Midbrain (tissue), 1 donor: ENCODE results near the gene CDK10.

ENCODE experiments used
- DNase-seq: peaks from one replicate; lab custom pipeline; 2025; lab: John Stamatoyannopoulos, UW

CDK10 gene

GRCh38 chr16:89712274-89712781 is 25.8 kb downstream of the CDK10 start:
- DNase-seq = no peak

DNA sequence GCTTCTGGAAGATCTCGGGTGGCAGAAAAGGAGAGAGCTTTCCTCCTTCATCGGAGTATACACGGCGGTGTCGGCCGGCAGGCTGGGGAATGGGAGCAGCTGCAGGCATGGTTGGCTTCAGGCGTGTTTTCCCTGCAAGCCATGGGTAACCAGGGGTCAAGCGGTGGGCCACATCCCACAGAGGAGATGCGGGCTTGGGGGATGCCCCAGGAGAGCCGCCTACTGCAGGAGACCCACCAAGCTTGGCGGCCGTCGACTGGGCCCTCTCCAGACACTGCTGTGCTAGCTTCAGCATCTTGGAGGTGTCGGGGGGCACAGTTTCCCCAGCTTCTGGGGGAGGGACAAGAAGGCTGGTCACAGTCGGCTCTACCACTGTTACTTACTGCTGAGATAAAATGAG is 30.0 kb downstream of the CDK10 start:
- no peak for DNase-seq

DNA sequence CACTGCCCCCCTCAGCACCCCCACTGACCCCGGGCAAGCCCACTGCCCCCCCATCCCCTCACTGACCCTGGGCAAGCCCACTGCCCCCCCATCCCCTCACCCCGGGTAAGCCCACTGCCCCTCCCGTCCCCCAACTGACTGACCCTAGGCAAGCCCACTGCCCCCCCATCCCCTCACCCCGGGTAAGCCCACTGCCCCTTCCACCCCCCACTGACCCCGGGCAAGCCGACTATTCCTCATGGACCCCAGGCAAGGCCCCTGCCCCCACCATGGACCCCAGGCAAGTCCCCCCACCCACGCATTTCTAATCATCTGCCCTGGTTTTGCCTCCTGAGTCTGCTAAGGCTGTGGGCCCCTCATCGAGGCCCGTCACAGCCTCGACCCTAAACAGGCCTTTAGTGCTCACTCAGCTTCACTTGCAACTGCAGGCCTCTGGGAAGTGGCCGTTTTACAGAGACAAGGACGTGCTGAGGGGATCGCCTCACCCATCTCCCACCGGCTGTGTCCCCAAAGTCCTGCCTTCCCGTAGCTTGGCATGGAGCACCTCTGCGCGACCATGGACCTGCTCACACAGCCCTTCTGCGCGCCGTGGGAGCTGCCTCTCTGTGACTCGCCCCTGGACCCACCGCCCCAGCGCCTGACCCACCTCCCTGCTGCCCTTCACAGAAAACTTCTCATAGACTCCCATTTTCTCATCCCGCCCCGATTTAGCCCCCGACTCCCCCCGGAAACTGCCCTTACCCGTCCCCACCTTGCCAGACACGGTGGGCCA is 30.6 kb downstream of the CDK10 start:
- no peak for DNase-seq

DNA sequence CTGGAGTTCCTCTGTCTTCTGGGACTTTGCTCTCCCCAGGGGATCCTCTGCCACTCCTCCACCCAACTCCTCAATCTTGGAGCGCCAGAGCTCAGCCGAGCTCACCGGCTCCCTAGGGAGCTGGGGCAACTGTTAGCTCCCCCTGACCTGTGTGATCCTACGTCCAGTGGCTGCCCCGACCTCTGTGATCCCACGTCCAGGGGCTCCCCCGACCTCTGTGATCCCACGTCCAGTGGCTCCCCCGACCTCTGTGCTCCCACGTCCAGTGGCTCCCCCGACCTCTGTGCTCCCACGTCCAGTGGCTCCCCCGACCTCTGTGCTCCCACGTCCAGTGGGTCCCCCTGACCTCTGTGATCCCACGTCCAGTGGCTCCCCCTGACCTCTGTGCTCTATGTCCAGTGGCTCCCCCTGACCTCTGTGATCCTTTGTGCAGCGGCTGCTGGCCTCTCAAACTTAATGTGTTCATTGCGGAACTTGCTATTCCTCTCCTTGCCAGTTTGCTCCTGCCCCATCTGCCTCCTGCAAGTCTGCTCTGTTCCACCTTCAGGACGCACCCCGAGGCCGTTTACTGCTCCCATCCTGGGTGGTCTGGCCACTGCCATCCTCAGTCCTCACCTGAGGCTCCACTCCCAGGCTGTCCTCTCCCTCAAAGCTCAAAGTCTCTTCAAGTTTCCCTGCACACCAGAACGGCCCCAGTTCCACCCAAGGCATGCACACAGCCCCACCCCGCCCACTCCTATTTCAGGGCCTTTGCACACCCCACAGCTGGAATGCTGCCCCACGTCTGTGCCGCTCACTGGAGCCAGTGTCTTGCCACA is 31.4 kb downstream of the CDK10 start:
- DNase-seq = no peak

- peak; percentile 65 for DNase-seq
These were observed 34.0 kb downstream of the CDK10 start for GRCh38 chr16:89720551-89720812.

- peak; percentile 88 for DNase-seq
These were observed 34.5 kb downstream of the CDK10 start, which contains the start of the genes VPS9D1 and ZNF276 for GRCh38 chr16:89720813-89721545. VPS9D1 (minus strand) TSS chr16:89720898; CDS start chr16:89720861, 37 bp downstream. ZNF276 (plus strand) TSS chr16:89721537; CDS start chr16:89721641, 104 bp downstream.

DNA sequence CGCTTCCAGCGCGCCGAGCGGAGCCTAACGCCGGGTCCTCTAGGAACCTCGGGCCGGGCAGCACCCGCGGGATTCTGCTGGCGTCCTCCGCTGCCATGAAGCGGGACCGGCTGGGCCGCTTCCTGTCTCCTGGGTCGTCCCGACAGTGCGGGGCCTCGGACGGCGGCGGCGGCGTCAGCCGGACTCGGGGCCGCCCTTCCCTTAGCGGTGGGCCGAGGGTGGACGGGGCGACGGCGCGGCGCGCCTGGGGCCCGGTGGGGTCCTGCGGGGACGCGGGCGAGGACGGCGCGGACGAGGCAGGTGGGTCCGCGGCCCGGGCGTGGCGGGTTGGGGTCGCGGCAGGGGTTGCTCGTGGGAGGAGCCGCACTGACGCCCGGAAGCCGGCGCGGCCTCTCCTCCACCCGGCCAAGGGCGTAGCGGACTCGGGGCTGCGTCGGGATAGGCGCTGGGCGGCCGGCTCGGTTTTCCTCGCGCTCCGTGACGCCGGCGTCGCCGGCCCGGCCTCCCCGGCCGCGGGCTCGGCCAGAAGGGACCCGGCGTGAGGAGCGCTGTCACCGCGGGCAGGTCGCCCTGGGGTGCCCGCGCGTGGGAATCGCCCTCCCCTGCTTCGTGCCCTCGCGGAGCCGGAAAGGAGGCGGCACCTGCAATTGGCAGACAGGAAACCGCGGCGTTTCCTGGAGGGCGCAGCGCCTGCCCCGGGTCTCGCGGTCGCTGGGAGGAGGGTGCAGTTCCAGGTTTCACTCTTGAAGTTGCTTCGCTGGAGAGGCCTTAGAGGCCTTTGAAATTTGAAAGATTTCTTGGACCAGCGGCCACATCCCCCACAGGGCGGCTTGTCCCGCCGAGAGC is 35.3 kb downstream of the CDK10 start:
- DNase-seq = no peak

DNA sequence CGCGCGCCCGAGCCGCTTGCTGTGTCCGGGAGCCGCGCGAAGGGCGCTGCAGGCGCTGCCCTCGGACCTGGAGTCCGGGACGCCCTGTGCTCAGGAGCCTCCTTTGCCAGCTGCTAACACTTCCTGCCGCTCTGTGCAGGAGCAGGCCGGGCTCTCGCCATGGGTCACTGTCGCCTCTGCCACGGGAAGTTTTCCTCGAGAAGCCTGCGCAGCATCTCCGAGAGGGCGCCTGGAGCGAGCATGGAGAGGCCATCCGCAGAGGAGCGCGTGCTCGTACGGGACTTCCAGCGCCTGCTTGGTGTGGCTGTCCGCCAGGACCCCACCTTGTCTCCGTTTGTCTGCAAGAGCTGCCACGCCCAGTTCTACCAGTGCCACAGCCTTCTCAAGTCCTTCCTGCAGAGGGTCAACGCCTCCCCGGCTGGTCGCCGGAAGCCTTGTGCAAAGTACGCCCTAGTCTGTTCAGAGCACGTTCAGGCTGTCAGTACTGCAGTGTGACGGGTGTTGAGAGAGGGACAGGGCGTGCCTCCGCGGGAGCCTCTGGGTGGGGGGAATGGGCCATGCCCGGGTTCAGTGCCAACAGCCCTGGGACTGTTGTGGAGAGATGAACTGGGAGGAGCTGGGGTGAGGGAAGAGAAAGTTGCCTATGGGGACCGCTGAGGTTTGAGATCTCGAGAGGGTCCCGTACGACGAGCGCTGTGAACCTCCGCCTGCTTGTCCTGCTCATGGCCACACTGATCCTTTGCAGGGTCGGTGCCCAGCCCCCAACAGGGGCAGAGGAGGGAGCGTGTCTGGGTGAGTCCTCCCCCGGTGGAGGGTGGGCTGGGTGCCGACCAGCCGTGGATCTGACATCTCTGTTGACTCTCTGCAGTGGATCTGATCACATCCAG is 36.1 kb downstream of the CDK10 start:
- peak; percentile 48 for DNase-seq

DNA sequence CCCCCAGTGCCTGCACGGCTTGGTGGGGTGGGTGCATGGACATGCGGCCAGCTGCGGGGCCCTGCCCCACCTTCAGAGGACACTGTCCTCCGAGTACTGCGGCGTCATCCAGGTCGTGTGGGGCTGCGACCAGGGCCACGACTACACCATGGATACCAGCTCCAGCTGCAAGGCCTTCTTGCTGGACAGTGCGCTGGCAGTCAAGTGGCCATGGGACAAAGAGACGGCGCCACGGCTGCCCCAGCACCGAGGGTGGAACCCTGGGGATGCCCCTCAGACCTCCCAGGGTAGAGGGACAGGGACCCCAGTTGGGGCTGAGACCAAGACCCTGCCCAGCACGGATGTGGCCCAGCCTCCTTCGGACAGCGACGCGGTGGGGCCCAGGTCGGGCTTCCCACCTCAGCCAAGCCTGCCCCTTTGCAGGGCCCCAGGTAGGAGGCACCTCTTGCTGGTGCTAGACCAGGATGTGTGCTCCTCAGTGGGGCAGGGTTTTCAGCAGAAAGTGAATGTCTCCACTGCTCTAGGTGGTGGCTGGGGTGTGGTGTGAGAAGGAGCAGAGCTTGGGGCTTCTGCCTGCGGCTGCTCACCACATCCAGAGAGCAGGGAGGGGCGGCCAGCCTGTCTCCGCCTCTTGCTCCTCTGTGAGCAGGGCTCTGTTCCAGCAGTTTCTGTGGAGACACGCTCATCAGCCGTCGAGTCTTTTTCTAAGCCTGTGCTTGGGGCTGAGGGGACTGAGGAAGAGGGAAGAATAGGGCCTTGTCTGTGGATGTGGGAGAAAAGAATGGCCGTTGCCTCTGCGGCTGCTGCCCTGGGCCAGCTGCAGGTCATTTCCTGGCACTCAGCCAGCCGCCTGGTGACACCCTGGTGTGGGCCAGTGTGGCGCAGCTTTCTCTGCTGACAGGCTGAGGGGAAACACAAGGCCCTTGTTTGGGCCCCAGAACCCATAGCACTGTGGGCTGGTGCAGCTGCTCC is 37.1 kb downstream of the CDK10 start:
- DNase-seq = peak; percentile 96

DNA sequence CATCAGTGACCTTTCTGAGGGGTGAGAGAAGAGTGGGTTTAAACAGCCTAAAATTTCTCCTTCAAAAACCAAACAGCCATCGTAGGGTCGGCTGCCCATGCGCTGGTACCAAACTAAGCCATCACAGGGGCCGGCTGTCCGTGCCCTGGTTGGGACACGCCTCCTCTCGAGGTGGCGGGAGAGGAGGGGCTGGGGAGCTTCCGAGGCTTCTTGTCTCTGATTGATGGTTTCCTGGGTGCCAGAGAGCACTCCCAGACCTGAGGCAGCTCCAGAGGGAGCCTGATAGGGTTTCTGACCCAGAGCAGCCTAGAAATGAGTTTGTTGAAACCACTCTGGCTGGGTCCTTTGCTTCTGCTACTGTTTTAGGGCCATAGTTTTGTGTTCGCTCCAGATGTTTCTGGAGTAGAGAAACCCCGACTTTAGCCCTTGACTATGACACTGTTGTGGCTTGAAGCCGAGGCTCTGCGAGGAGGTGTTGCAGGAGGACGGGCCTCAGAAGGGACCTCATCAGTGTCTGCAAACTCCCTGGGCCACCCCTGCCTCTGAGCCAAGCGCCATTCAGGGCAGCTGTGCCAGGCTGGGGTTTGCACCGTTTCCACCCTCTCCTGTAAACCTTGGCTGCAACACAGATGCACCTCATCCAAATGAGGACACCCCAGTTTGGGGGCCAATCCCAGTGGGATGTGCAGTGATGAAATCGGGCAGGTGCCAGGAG is 41.1 kb downstream of the CDK10 start:
- no peak for DNase-seq

GRCh38 chr16:89729293-89729692 is 42.8 kb downstream of the CDK10 start:
- no peak for DNase-seq

DNA sequence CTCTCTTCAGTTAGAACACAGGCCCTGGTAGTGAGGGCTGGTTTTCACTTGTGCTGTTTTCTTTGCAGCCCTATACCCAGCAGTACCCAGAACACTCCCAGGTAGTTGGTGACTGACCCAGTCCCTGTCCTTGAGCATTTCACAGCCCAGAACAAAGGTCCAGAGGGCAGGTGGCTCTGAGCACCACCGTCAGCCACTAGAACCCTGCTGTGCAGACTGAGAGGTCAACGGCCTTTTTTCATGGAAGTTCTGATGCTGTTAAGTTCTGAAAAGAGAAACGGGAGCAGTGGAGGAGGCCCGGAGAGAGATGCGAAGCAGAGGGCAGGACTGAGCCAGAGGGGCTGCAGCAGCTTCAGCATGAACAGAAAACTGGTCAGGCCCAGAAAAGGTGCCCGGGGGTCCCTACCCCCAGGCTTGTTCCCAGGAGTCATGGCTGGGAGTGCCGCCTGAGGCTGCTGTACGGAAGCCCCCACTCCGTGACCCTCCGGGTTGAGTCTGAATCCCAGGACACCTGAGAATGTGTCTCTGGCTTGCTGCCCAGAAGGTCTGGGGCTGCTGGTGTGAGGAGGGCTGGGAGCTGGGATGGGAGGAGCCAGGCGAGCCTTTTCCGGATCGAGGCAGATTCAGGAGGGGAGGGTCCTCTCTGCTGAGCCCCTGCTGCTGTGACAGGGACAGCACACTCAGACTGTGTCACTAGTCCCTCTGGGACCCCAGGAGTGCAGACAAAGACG is 43.5 kb downstream of the CDK10 start:
- DNase-seq = no peak

- no peak for DNase-seq
These were observed 44.2 kb downstream of the CDK10 start for GRCh38 chr16:89730610-89731234.

DNA sequence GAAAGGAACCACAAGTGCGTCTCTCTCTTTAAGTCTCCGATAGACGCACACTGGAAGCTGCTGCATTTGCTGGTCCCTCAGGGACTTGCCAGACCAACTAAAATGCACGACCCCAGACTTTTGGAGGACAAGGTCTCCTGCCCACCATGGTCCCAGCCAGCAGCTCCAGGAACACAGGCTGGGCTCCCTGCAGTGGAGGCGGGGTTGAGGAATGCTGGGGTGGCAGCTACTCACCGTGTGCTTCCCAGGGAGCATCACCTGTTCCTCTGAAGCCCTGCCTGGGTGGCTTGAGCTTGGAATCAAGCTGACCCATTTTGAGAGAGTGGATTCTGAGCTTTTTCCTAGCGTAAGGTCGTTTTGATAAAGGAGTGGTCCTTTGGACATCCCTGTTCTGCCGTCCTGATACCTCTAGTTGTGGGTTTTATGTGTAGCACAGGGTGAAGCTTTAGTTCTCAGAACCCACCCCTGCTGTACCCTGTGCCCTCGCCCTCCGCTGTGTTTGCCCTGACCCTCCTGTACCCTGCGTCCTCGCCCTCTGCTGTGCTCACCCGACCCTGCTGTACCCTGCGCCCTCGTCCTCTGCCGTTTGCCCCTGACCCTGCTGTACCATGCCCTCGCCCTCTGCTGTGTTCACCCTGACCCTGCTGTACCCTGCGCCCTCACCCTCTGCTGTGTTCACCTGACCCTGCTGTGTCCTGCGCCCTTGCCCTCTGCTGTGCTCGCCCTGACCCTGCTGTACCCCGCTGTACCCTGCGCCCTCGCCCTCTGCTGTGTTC is 45.8 kb downstream of the CDK10 start:
- DNase-seq = no peak

DNA sequence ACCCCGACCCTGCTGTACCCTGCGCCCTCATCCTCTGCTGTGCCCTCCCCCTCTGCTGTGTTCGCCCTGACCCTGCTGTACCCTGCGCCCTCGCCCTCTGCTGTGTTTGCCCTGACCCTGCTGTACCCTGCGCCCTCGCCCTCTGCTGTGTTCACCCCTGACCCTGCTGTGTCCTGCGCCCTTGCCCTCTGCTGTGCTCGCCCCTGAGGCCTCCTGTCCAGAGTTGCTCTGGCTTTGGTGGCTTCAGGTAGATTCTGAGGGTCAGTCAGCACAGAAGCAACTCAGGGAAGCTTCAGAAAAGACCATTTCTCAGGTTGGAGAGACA is 46.4 kb downstream of the CDK10 start:
- no peak for DNase-seq

DNA sequence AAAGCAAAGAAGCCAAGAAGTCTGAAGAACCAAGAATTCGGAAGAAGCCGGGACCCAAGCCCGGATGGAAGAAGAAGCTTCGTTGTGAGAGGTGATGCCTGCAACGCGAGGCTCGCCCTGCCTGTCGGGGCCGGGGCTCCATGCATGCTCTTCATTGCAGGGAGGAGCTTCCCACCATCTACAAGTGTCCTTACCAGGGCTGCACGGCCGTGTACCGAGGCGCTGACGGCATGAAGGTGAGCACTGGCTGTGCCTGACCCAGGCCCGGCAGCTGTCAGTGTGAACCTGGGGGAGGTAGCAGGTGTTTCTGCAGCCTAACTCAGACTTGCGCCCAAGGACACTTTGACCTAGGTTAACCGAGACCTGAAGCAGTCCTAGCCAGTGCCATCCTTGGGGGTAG is 46.8 kb downstream of the CDK10 start:
- DNase-seq = no peak

DNA sequence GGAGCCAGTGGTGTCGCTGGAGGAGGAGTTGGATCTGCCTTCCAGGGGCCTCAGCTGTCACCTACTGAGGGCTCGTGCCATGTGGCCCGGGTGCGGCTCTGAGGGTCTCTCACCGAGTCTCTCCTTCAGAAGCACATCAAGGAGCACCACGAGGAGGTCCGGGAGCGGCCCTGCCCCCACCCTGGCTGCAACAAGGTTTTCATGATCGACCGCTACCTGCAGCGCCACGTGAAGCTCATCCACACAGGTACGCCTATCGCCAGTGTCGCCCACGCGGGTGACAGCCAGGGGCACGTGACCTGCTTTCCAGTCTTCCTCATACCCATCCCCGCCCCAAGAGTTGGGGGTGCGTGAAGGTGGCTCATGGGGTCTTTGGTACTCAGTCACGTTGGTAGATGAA is 47.3 kb downstream of the CDK10 start:
- DNase-seq = no peak
